Hepatocyte (in vitro differentiated cells): Measurements from ENCODE around the gene SLC35B3.

ENCODE experiments used
- CTCF ChIP-seq: fragments of 200-600 bp; sonication (generic); IDR thresholded peaks from 2 replicates; pipeline ENCODE4 v1.5.1; 2016; ENCODE audit warnings: antibody characterized with exemption, mild to moderate bottlenecking; ENCODE audit not compliant: poor library complexity
- EZH2 ChIP-seq: fragments of 200-600 bp; sonication (generic); IDR thresholded peaks from 2 replicates; pipeline ENCODE4 v1.6.1; 2016; ENCODE audit warnings: antibody characterized with exemption, mild to moderate bottlenecking, borderline replicate concordance

- no peak for TF ChIP-seq CTCF
- TF ChIP-seq EZH2: no peak
These were observed 51.8 kb downstream of the SLC35B3 start for GRCh38 chr6:8383584-8383983.
